GM18909 (cell line): Measurements from ENCODE around the gene SCD.
"Not testable (repeated sequence)": the region's sequence is repeated elsewhere in the genome, so short reads cannot be mapped to it uniquely, and the experiment has no call there.

Experiments used
- ATAC-seq: cut with Tn5 transposase; IDR thresholded peaks from one replicate; pipeline ENCODE4 v1.9.1; 2021; ENCODE audit warnings: mild to moderate bottlenecking; ENCODE audit not compliant: unreplicated experiment, poor library complexity

The SCD gene

DNA sequence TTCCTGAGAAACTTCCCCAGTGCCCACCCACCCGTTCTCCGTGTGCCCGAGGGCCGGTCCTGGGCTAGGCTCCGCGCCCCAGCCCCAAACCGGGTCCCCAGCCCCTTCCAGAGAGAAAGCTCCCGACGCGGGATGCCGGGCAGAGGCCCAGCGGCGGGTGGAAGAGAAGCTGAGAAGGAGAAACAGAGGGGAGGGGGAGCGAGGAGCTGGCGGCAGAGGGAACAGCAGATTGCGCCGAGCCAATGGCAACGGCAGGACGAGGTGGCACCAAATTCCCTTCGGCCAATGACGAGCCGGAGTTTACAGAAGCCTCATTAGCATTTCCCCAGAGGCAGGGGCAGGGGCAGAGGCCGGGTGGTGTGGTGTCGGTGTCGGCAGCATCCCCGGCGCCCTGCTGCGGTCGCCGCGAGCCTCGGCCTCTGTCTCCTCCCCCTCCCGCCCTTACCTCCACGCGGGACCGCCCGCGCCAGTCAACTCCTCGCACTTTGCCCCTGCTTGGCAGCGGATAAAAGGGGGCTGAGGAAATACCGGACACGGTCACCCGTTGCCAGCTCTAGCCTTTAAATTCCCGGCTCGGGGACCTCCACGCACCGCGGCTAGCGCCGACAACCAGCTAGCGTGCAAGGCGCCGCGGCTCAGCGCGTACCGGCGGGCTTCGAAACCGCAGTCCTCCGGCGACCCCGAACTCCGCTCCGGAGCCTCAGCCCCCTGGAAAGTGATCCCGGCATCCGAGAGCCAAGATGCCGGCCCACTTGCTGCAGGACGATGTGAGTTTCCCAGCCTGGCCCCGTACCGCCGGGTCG is at the start of gene SCD:
Gene SCD (plus strand): TSS at position 469 of the 803 bp plus-strand sequence. CDS start 272 bp downstream, at position 741.
- ATAC-seq, result peak; percentile 93

GRCh38 chr10:100297242-100297641 is 49.8 kb upstream of the SCD start:
- no peak for ATAC-seq

DNA sequence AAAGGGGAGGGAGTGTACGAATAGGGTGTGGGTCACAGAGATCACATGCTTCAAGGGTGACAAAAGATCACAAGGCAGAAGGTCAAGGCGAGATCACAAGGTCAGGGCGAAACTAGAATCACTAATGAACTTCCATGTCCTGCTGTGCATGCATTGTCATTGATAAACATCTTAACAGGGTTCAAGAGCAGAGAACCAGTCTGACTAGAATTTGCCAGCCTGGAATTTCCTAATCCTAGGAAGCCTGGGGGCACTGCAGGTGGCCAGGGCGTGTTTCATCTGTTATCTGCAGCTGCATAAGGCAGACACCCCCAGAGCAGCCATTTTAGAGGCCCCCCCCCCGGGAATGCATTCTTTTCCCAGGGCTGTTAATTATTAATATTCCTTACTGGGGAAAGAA is 45.9 kb upstream of the SCD start:
- ATAC-seq, result not testable (repeated sequence)

DNA sequence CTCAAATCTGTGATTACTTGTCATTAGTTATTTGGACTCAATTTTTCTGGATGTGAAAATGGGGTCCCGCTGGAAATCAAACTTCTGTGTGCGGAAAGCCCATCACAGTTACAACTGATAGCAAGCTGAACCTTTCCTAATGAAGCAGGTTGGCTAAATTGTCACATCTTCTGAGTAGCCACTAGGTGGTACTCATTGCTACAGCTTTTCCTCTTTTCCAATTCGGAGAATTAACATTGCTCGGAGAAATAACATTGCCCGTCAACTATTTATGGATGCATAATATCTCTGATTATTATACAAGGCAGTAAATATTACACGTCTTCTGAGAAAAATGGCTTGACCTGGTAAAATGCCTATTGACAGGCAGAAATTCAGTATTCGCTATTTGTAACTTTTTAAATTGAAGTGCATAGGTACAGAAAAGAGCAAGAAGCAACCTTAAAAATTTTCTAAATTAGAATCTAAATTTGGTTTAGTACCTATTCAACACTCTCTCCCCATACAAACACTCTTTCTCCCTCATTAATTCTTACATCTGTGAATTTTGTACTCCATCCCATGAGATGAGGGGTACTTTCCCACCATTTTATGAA is 43.2 kb upstream of the SCD start:
- no peak for ATAC-seq

GRCh38 chr10:100304414-100304813 is 42.6 kb upstream of the SCD start:
- no peak for ATAC-seq

GRCh38 chr10:100306861-100307260 is 40.2 kb upstream of the SCD start:
- no peak for ATAC-seq

GRCh38 chr10:100307684-100308083 is 39.3 kb upstream of the SCD start:
- no peak for ATAC-seq

DNA sequence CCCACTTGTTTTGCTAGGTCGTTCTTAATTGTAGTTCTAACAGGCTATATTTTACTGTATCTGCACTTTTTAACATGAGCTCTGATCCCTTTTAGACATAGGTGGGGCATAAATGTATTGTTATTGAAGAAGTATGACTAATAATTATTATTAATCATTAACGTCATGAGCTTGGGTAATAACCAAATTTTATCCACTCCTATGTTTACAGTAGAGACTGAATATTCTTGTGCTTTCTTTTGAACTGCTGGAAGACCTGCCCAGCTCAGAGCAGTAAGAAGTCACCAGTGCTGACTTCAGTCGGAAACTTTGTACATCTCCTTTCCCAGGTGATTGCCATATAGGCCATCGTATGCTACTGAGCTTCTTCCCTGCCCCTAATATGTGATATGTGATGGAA is 35.7 kb upstream of the SCD start:
- no peak for ATAC-seq

- ATAC-seq, result no peak
These were observed 31.4 kb upstream of the SCD start for GRCh38 chr10:100315615-100316014.

DNA sequence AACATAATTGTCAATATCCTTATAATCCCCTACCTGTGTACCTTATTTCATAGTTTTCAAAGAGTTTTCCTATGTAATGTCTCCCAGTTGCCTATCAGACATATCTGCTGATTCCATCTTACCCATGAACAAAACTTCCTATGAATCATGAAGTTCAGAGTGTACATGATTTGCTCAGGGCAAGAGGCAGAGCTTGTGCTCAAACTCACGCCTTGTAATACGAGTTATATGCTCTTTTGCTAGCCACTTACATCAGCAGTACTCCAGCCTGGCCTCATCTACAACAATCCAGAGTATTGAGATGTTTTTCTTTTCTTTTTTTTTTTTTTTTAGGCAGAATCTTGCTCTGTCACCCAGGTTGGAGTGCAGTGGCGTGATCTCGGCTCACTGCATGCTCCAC is 28.8 kb upstream of the SCD start:
- no peak for ATAC-seq

GRCh38 chr10:100319707-100320402 is 27.2 kb upstream of the SCD start:
- no peak for ATAC-seq

DNA sequence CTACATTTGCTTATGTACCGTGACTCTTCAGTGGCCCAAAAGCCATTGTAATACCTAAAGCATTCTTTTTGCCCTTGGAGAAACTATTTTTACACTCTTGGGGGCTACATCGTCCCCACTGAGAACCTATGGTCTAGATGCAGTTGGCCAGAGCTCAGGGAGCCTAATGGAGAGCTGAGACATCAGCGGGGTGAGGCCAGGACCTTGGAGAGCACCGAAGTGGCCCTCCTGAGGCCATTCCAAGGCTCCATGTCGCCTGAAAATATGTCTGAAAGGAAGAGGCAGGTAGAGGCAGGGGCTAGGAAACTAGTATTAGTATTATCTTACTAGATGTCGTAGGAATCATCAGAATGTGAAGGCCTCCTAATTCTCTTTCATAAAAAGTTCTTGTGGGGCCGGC is 21.9 kb upstream of the SCD start:
- ATAC-seq, result no peak

GRCh38 chr10:100327007-100327717 is 19.9 kb upstream of the SCD start:
- peak; percentile 99 for ATAC-seq

- no peak for ATAC-seq
These were observed 19.4 kb upstream of the SCD start for GRCh38 chr10:100327718-100328009.

DNA sequence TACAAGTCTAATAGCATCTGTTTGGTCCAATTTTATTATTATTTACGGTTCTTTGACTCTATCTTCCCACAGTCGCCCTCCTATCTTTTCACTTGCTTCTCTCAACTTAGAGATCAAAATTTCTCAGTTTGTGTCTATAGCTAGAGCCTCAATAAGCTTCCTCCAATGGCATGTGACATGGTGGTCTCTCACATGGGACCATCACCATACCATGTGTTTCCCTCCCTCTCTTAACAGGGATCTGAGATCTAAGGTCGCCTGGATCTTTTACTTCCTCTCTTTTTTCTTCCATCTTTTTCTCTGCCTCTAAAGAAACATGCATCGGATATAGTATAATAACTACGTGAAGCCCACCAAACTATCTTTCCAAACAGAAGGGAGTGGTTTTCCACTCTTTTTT is 18.8 kb upstream of the SCD start:
- no peak for ATAC-seq

GRCh38 chr10:100330079-100330478 is 17.0 kb upstream of the SCD start, which contains the start of gene PKD2L1:
TSS of gene PKD2L1 (minus strand) at chr10:100330228. CDS start at chr10:100330103, 125 bp downstream.
- no peak for ATAC-seq

- ATAC-seq, result no peak
These were observed 13.9 kb upstream of the SCD start for GRCh38 chr10:100333106-100333505.

- no peak for ATAC-seq
These were observed 13.2 kb upstream of the SCD start for GRCh38 chr10:100333661-100334440.

- ATAC-seq, result no peak
These were observed 12.3 kb upstream of the SCD start for GRCh38 chr10:100334762-100335161.

GRCh38 chr10:100338434-100339036 is 8.5 kb upstream of the SCD start:
- ATAC-seq, result peak; percentile 51
